B cell (primary cell): Measurements from ENCODE around the gene POLR3B. TPM values are rescaled to one million over a fixed set of nuclear protein-coding genes. Genes with fewer than 3 reads are reported as not detected.

ENCODE experiments used
- ATAC-seq: fragments of 200-7000 bp; cut with Tn5 transposase; one replicate; pipeline ENCODE4 v1.10.0; 2021; ENCODE audit warnings: low read depth, mild to moderate bottlenecking, moderate number of reproducible peaks, moderate library complexity
- CTCF ChIA-PET: fragments of 350-600 bp; sonication (Branson Sonifier 250); formaldehyde crosslinking; loops from one replicate; lab custom pipeline; 2021; ENCODE audit warnings: antibody characterized with exemption, inconsistent platforms; lab: Charles Lee
- POLR2A ChIA-PET: fragments of 350-600 bp; sonication (Branson Sonifier 250); formaldehyde crosslinking; loops from one replicate; lab custom pipeline; 2021; ENCODE audit warnings: antibody characterized with exemption; lab: Charles Lee
- DNase-seq: peaks from one replicate; pipeline ENCODE4 v3.0.0; 2013
- H2AFZ ChIP-seq: 2 replicates; pipeline ENCODE4 v1.6.1; 2012; ENCODE audit warnings: mild to moderate bottlenecking, low read depth, low read length; ENCODE audit not compliant: insufficient read depth, poor library complexity, severe bottlenecking
- H3K27ac ChIP-seq, 2 donors: 1 replicate in 1 of 2; 2 replicates in 1 of 2; pipeline ENCODE4 v1.5.1; 2012 to 2013; ENCODE audit warnings: low read length in 2 of 2, mild to moderate bottlenecking in 2 of 2, moderate library complexity in 1 of 2
- H3K27me3 ChIP-seq, 4 experiments: fragments of 200-600 bp in 1 of 4; sonication (generic) in 1 of 4; replicated peaks in 1 of 4; 1 replicate in 2 of 4; 2 replicates in 2 of 4; pipeline versions ENCODE4 v1.6.1 to v1.7.0; 2013 to 2016; ENCODE audit warnings: low read length in 3 of 4, mild to moderate bottlenecking in 2 of 4, mixed read lengths in 1 of 4, moderate library complexity in 1 of 4; ENCODE audit not compliant: insufficient read depth in 4 of 4, control insufficient read depth in 3 of 4; ENCODE audit errors: control extremely low read depth in 1 of 4
- H3K36me3 ChIP-seq, 2 experiments: replicated peaks in 1 of 2; 1 replicate in 1 of 2; 2 replicates in 1 of 2; pipeline versions ENCODE4 v1.6.1 to v1.7.1; 2013; ENCODE audit warnings: low read length in 1 of 2; ENCODE audit not compliant: insufficient read depth in 2 of 2, control insufficient read depth in 1 of 2; ENCODE audit errors: control extremely low read depth in 1 of 2, extremely low read depth in 1 of 2
- H3K4me1 ChIP-seq, 2 donors: fragments of 200-600 bp in 1 of 2; sonication (generic) in 1 of 2; 1 replicate in 1 of 2; 2 replicates in 1 of 2; pipeline versions ENCODE4 v1.5.1 to v1.6.1; 2013 to 2017; ENCODE audit warnings: low read length in 2 of 2; ENCODE audit not compliant: control insufficient read depth in 2 of 2, insufficient read depth in 2 of 2
- H3K4me2 ChIP-seq: replicated peaks from 2 replicates; pipeline ENCODE3; 2012; ENCODE audit warnings: mild to moderate bottlenecking, low read depth, low read length; ENCODE audit not compliant: poor library complexity, severe bottlenecking
- H3K4me3 ChIP-seq, 5 experiments: fragments of 200-600 bp in 1 of 5; sonication (generic) in 1 of 5; 1 replicate in 3 of 5; 2 replicates in 2 of 5; pipeline versions ENCODE4 v1.5.1 to v1.7.0; 2011 to 2016; ENCODE audit warnings: low read length in 4 of 5, mild to moderate bottlenecking in 4 of 5, low read depth in 2 of 5, control low read depth in 1 of 5, moderate library complexity in 1 of 5; ENCODE audit not compliant: insufficient read depth in 1 of 5; ENCODE audit errors: control extremely low read depth in 1 of 5, extremely low read depth in 1 of 5
- H3K79me2 ChIP-seq: fragments of 200-600 bp; sonication (generic); one replicate; pipeline ENCODE4 v1.6.0; 2016; ENCODE audit warnings: low read length; ENCODE audit not compliant: control insufficient read depth, insufficient read depth
- H3K9ac ChIP-seq: fragments of 200-600 bp; sonication (generic); 2 replicates; pipeline ENCODE4 v1.6.1; 2017; ENCODE audit warnings: mild to moderate bottlenecking, low read length, moderate library complexity
- H3K9me3 ChIP-seq, 3 donors: one replicate each; pipeline versions ENCODE4 v1.6.1 to v1.7.1; 2013; ENCODE audit warnings: low read length in 2 of 3; ENCODE audit not compliant: control insufficient read depth in 2 of 3, insufficient read depth in 1 of 3; ENCODE audit errors: control extremely low read depth in 1 of 3
- H4K20me1 ChIP-seq: 2 replicates; pipeline ENCODE4 v1.6.0; 2012; ENCODE audit warnings: mild to moderate bottlenecking, low read length; ENCODE audit not compliant: insufficient read depth, control insufficient read depth, poor library complexity, severe bottlenecking
- H3K27ac Mint-ChIP-seq: one replicate; pipeline ENCODE4 v1.8.0; 2021; ENCODE audit warnings: mixed read lengths
- H3K27me3 Mint-ChIP-seq: one replicate; pipeline ENCODE4 v1.8.0; 2021; ENCODE audit warnings: mixed read lengths
- H3K4me1 Mint-ChIP-seq: one replicate; pipeline ENCODE4 v1.8.0; 2021; ENCODE audit warnings: mixed read lengths
- H3K4me3 Mint-ChIP-seq: one replicate; pipeline ENCODE4 v1.8.0; 2021; ENCODE audit warnings: mixed read lengths
- H3K9me3 Mint-ChIP-seq: one replicate; pipeline ENCODE4 v1.8.0; 2022; ENCODE audit warnings: mixed read lengths; ENCODE audit not compliant: insufficient read depth
- CTCF ChIP-seq: fragments of 200-600 bp; IDR thresholded peaks from one replicate; pipeline ENCODE4 v1.8.0; 2022; ENCODE audit warnings: antibody characterized with exemption, mild to moderate bottlenecking
- whole genome bisulfite sequencing: methylation state at CpG from one replicate; pipeline ENCODE4 v1.1.5; 2013; ENCODE audit warnings: missing lambda C conversion rate; ENCODE audit not compliant: insufficient coverage; 5-methylcytosine and 5-hydroxymethylcytosine counted together
- intact Hi-C: fragments of 100-400 bp; cut with micrococcal nuclease; formaldehyde crosslinking; loops from one replicate; pipeline ENCODE4 v1.10.0; 2022
- polyA plus RNA-seq: library from polyadenylated mRNA; depleted of rRNA; stranded (reverse); fragments of >200 nt; gene quantifications from 2 replicates; pipeline ENCODE4 v1.2.3, GENCODE V29; 2012
- total RNA-seq, 2 donors: library from RNA; stranded (reverse); fragments of 120-200 nt in 1 of 2; gene quantifications; 1 replicate in 1 of 2; 2 replicates in 1 of 2; pipeline versions ENCODE4 v1.2.3 to v1.2.4, GENCODE V29; 2013 to 2022

The POLR3B gene
- total and polyA plus RNA-seq, 2 donors (not counting 1 experiment from before 2014, with no cell fraction given) = 1.3 to 9.7 TPM

- POLR2A ChIA-PET = no interaction called here
These were observed 28.1 kb upstream of the POLR3B start for GRCh38 chr12:106329231-106329982.

More at GRCh38 chr12:106329231-106329982, 28.1 kb upstream of the POLR3B start:
- no peak for TF ChIP-seq CTCF
- Histone ChIP-seq H3K4me1 (no peaks in the 10 kb centered on the region), H3K27ac (no peak overlapping the region), H3K4me3 (no peak overlapping the region), H3K9ac (no peak overlapping the region), H2AFZ (no peak overlapping the region), H3K79me2 (no peaks in the 10 kb centered on the region), H4K20me1 (peaks cover 51% of the 10 kb centered on the region), H3K4me2 (no peak overlapping the region), H3K9me3 (peaks cover 0 to 3% (median 0%) of the 10 kb centered on the region in 3 donors), H3K36me3 (peaks cover 20 to 81% of the 10 kb centered on the region in 2 experiments), H3K27me3 (no peaks in the 10 kb centered on the region)
- Mint-ChIP-seq H3K27me3 (no peaks in the 10 kb centered on the region), H3K27ac (no peak overlapping the region), H3K4me3 (no peak overlapping the region), H3K4me1 (peaks cover 3% of the 10 kb centered on the region), H3K9me3 (no peaks in the 10 kb centered on the region)
- 94% methylated on average over 9 of the region's 12 CpGs for WGBS
- CTCF ChIA-PET = interaction anchor here (0.8 kb wide), 1 partner anchor 102 kb away, joined by 3 read pairs; no protein-coding TSS in a partner anchor
- intact Hi-C loops = no loop called here
- ATAC-seq (no peak), DNase-seq (no peak)
